Cardiac fibroblast (primary cell): Measurements from ENCODE around the gene TTBK1.

ENCODE experiments used
- DNase-seq, 2 donors: peaks; one replicate each; pipeline versions ENCODE4 v3.0.0 to v3.0.0-alpha.2; 2010; ENCODE audit warnings: low read depth in 2 of 2
- H3K4me3 ChIP-seq, 2 donors: replicated peaks in 1 of 2; 1 replicate in 1 of 2; 2 replicates in 1 of 2; pipeline ENCODE4 v1.5.1; 2011; ENCODE audit warnings: low read depth in 2 of 2, low read length in 2 of 2, mild to moderate bottlenecking in 2 of 2, moderate library complexity in 1 of 2
- CTCF ChIP-seq: IDR thresholded peaks from one replicate; pipeline ENCODE4 v1.5.1; 2011; ENCODE audit warnings: low read depth, mild to moderate bottlenecking, low read length, inconsistent platforms

Gene TTBK1

GRCh38 chr6:43274916-43275597, 31.8 kb downstream of the TTBK1 start:
- DNase-seq: no peak
- H3K4me3 ChIP-seq: peak overlapping the region in 1 of 2 donors; percentile 23
- TF ChIP-seq CTCF: no peak

GRCh38 chr6:43275801-43276576, 32.7 kb downstream of the TTBK1 start:
- H3K4me3 ChIP-seq: no peak overlapping the region
- no peak for DNase-seq
- no peak for TF ChIP-seq CTCF

GRCh38 chr6:43276577-43277305, 33.5 kb downstream of the TTBK1 start:
- DNase-seq: no peak
- TF ChIP-seq CTCF: no peak
- no peak overlapping the region for H3K4me3 ChIP-seq

GRCh38 chr6:43277306-43277642, 34.0 kb downstream of the TTBK1 start:
- DNase-seq: no peak
- H3K4me3 ChIP-seq: no peak overlapping the region
- TF ChIP-seq CTCF: no peak

GRCh38 chr6:43277643-43278523, 34.6 kb downstream of the TTBK1 start:
- no peak for DNase-seq
- H3K4me3 ChIP-seq: no peak overlapping the region
- no peak for TF ChIP-seq CTCF

GRCh38 chr6:43278524-43279078, 35.3 kb downstream of the TTBK1 start:
- TF ChIP-seq CTCF: no peak
- H3K4me3 ChIP-seq: no peak overlapping the region
- peak in 1 of 2 donors; percentile 13 for DNase-seq
